ENCODE measurements around the gene USF1.
A peak's percentile ranks its signal among the peaks of the same experiment; 100 is the strongest.
"Not testable (repeated sequence)": the region's sequence is repeated elsewhere in the genome, so short reads cannot be mapped to it uniquely, and the experiment has no call there.

The USF1 gene

DNA sequence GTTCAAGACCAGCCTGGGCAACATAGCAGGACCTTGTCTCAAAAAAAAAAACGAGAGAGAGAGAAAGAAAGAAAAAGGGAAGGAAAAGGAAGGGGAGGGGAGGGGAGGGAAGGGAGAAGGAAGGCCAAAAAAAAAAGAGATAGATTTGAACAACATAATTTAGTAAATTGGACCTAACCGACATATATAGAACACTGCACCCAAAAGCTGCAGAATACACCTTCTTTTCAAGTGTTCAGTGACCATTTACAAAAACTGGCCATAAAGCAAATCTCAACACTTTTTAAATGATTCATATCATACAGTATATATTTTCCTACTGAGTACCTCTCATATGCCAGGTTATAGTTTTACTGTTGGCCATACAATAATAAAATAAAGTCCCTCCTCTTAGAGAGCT is 13.9 kb downstream of the USF1 start:
- TF ChIP-seq, protein P1, sequence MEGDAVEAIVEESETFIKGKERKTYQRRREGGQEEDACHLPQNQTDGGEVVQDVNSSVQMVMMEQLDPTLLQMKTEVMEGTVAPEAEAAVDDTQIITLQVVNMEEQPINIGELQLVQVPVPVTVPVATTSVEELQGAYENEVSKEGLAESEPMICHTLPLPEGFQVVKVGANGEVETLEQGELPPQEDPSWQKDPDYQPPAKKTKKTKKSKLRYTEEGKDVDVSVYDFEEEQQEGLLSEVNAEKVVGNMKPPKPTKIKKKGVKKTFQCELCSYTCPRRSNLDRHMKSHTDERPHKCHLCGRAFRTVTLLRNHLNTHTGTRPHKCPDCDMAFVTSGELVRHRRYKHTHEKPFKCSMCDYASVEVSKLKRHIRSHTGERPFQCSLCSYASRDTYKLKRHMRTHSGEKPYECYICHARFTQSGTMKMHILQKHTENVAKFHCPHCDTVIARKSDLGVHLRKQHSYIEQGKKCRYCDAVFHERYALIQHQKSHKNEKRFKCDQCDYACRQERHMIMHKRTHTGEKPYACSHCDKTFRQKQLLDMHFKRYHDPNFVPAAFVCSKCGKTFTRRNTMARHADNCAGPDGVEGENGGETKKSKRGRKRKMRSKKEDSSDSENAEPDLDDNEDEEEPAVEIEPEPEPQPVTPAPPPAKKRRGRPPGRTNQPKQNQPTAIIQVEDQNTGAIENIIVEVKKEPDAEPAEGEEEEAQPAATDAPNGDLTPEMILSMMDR (IDR thresholded peaks at IDR 0.05; ENCODE audit: low read depth, low read length, missing control alignments) = no peak
- in situ Hi-C loops (cut with HindIII; ENCODE audit: low sequenced_read_pairs) = no loop called here
- DNase-seq (ENCODE audit: low read depth) = no peak
- no peak overlapping the region for H3K4me3 ChIP-seq (ENCODE audit: low read depth, low read length)

DNA sequence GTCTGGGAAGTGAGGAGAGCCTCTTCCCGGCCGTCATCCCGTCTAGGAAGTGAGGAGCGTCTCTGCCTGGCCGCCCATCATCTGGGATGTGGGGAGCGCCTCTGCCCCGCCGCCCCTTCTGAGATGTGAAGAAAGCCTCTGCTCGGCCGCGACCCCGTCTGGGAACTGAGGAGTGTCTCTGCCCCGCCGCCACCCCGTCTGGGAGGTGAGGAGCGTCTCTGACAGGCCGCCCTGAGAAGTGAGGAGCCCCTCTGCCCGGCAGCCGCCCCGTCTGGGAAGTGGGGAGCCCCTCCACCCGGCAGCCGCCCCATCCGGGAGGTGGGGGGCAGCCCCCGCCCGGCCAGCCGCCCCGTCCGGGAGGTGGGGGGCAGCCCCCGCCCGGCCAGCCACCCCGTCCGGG is 16.3 kb downstream of the USF1 start:
- DNase-seq (ENCODE audit: low read depth); in situ Hi-C loops (cut with HindIII; ENCODE audit: low sequenced_read_pairs); H3K4me3 ChIP-seq (ENCODE audit: low read depth, low read length): not testable (repeated sequence)

DNA sequence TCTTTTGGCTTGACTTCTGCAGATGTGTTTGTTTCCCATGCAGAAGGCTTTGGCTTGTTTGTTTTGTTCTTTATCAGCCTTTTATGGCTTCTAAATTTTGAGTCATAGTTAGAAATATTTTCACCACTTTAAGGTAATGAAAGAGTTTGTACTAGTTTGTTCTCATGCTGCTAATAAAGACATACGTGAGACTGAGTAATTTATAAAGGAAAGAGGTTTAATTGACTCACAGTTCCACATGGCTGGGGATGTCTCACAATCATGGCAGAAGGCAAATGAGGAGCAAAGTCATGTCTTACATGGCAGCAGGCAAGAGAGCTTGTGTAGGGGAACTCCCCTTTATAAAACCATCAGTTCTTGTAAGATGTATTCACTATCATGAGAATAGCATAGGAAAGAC is 18.8 kb downstream of the USF1 start:
- H3K4me3 ChIP-seq (ENCODE audit: low read depth, low read length); DNase-seq (ENCODE audit: low read depth); in situ Hi-C loops (cut with HindIII; ENCODE audit: low sequenced_read_pairs): not testable (repeated sequence)

DNA sequence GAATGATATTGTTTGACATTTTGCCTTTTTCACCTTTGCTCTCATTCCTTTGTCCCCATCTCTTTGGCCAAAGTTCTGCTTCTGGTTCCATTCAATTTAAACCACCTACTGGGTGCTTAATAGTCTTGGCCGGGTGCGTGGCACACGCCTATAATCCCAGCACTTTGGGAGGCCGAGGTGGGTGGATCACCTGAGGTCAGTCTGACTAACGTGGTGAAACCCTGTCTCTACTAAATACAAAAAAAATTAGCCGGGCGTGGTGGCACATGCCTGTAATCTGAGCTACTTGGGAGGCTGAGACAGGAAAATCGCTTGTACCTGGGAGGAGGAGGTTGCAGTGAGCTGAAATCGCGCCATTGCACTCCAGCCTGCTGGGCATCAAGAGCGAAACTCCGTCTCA is 23.3 kb downstream of the USF1 start:
- DNase-seq (ENCODE audit: low read depth); H3K4me3 ChIP-seq (ENCODE audit: low read depth, low read length); in situ Hi-C loops (cut with HindIII; ENCODE audit: low sequenced_read_pairs): not testable (repeated sequence)

DNA sequence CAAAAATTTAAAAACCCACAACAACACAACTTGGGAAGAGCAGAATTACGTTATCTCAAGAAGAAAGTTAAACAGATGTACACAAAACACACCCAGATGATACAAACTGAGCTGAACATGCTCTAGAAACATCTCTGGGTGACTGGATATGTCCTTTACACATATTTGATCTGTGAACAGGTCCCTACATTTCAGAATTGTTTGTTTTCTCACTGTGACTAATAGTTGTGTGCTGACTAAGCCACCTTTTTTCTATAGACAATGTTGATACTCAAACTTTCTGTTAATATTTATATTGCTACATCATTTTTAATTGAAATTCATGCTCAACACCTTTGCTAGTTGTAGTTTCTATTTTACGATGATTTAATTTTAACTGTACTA is 23.8 kb downstream of the USF1 start:
- TF ChIP-seq, protein P1 (IDR thresholded peaks at IDR 0.05; ENCODE audit: low read depth, low read length, missing control alignments) = no peak
- no peak overlapping the region for H3K4me3 ChIP-seq (ENCODE audit: low read depth, low read length)
- no peak for DNase-seq (ENCODE audit: low read depth)
- in situ Hi-C loops (cut with HindIII; ENCODE audit: low sequenced_read_pairs) = no loop called here

DNA sequence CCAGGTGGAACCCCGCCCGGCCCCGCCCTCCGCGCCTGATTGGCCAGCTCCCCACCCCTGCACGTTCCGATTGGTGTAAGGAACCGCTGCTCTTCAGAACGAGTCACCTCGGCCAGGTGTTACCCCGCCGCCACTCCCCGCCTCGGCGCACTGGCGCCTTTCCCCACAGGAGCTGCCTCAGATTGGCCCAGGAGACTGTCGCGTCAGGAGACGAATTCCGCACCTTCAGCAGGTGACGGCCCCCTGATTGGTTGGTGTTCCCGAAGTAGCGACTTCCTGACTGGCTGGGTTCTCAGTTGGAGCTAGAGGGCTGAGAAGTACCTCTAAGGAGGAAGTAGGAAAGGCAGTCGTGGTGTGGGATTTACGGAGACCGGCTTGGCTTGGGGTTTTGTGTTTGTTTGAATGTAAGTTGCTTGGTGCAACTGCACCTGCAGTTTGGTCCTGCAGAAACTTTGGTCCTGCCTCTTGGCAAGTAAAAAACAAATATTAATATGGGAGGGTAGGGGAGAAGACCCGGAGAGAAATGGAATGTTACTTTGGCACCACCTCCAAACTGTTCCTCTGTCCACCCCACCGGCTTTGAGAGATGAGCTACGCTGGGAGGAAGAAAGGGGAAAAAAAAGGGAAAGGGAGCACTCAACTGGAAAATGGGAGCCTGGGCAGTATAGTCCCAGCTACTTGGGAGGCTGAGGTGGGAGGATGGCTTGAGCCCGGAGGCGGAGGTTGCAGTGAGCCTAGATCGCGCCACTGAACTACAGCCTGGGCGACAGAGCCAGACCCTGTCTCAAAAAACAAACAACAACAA is 24.4 kb downstream of the USF1 start:
- TF ChIP-seq, protein P1 (IDR thresholded peaks at IDR 0.05; ENCODE audit: low read depth, low read length, missing control alignments) = no peak
- H3K4me3 ChIP-seq (ENCODE audit: low read depth, low read length) = peak overlapping the region; percentile 50
- no peak for DNase-seq (ENCODE audit: low read depth)
- in situ Hi-C loops (cut with HindIII; ENCODE audit: low sequenced_read_pairs) = no loop called here

DNA sequence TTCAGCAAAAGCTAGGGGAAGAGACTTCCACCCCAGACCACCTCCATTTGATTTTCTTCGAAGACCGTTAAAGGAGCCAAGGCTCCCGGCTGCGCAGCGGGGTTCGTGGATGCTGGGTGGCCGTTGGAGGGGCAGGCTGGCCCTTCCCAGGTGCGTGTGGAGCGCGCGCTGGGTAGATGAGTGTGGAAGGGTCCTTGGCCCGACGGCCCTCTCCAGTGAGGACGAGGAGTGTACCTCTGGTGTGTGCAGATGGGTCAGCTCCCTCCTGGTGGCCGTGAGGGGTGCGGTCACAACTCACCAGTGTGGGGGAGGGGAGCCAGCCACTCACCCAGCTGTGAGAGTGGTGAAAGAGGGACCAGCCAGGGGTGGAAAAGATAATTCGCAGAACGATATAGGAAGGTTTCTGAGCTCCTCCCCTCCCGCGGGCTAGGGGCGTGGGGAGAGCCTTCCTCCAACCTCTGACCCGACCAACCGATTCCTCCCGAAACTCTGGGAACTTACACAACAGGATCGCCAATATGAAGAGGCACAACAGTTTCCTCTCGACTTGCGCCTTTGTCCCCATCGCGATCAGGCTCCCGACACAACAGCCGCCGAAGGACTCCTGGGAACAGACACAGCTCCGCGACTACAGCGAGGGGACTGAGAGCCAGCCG is 25.1 kb downstream of the USF1 start, which contains the start of gene F11R:
TSS of gene F11R (minus strand) at position 644 of the 656 bp plus-strand sequence. CDS start at position 565, 79 bp downstream.
- TF ChIP-seq, protein P1 (IDR thresholded peaks at IDR 0.05; ENCODE audit: low read depth, low read length, missing control alignments) = no peak
- H3K4me3 ChIP-seq (ENCODE audit: low read depth, low read length) = peak within 1 kb of the TSS; percentile 50
- in situ Hi-C loops (cut with HindIII; ENCODE audit: low sequenced_read_pairs) = no loop called here
- no peak for DNase-seq (ENCODE audit: low read depth)

DNA sequence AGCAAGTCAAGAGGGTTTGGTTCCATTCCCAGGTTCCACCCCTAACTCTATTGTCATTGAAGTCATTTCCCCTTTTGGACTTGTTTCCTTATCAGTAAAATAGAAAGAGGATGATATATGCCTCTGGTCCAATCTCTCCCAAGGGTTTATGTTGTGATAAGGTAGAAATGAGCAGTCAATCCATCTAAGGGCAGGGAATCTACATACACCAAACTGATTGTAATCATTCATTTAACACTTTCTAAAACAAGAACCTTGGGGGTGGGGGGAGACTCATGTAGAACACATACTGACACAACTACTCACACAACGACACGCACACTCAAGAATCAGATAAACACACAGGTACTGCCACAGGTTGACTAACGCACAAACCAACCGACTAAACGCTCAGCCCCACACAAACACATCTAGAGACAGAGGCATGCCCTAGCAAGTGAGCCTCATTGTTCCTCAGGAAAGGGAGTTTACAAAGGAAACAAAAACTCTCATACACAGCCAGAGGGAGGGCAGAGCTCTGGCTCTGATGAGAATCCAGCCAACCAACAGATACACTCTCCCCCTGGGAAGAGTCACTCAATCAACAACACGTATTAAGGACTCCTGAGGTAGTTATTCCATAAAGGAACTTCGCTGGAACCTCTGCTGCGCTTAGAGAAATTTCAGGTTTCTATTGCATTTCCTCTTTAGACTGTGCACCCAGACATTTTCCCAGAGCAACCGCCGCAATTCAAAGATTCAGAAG is 25.9 kb downstream of the USF1 start:
- TF ChIP-seq, protein P1 (IDR thresholded peaks at IDR 0.05; ENCODE audit: low read depth, low read length, missing control alignments) = no peak
- H3K4me3 ChIP-seq (ENCODE audit: low read depth, low read length) = peak overlapping the region; percentile 50
- DNase-seq (ENCODE audit: low read depth) = no peak
- in situ Hi-C loops (cut with HindIII; ENCODE audit: low sequenced_read_pairs) = no loop called here

DNA sequence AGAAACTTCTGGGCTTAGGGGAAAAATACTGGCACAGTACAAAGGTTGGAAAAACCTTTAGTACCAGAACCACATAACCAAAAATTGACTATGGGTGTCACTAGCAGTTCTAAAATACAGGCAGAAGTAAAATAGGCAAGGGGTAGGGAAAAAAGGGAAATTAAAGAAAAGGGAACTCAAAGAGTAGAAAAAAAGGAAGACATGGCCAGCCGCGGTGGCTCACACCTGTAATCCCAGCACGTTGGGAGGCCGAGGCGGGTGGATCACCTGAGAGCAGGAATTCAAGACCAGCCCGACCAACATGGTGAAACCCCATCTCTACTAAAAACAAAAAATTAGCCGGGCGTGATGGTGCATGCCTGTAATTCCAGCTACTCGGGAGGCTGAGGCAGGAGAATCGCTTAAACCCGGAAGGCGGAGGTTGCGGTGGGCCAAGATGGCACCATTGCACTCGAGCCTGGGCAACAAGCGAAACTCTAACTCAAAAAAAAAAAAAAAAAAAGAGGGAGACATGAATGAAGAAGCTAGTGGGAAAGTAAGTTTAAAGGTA is 26.6 kb downstream of the USF1 start:
- in situ Hi-C loops (cut with HindIII; ENCODE audit: low sequenced_read_pairs); DNase-seq (ENCODE audit: low read depth); H3K4me3 ChIP-seq (ENCODE audit: low read depth, low read length): not testable (repeated sequence)
